ENCODE data around the gene PKD1.

PKD1 gene

DNA sequence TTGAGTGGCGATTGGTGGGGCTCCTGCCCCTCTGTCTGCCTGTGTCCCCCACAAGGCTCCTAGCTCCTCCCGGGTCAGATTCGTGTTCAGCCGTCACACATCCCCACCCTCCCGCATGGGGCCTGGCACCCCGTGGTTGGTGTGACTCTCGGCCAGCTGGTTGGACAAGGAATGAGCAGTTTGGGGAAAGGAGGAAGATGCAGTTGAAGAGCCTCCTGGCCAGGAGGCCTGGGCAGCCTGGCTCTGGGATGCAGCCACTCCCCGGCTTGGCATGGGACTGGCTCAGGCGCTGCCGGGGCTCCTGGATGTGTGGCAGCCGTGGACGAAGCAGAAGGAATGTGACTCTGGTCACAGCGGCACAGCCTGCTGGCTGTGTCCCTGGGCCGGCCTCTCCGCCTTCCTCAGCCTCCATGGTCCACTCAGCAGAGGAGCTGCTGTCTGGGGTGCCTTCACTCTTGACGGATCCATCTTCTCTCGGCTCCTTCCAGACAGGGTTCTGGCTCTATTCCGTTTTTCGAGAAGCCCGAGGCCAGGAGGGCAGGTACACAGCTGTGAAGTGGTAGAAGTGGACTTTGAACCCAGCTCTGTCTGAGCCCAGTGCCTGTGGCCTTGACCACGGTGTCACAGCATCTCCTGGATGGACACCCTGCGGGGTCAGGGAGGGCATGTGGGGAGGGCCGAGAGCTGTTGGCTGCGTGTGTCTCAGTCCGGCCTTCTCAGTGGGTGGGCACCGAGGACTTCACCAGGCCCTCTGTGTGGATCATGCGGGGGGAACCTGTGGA lies 22.0 kb upstream of the PKD1 start:
- TF ChIP-seq FOXP2 (optimal IDR thresholded peaks at IDR 0.05; ENCODE audit: borderline replicate concordance, extremely low read depth, extremely low read length, insufficient read depth) = no peak
- no peak for TF ChIP-seq REST (IDR thresholded peaks at IDR 0.05; ENCODE audit: insufficient read depth in 1 of 2, low read depth in 2 of 2, low read length in 2 of 2)
- no peak for TF ChIP-seq TAF1 (IDR thresholded peaks at IDR 0.05; ENCODE audit: borderline replicate concordance, insufficient read depth, low read length)
- TF ChIP-seq POLR2AphosphoS5 (IDR thresholded peaks at IDR 0.05; ENCODE audit: low read depth, low read length) = no peak

DNA sequence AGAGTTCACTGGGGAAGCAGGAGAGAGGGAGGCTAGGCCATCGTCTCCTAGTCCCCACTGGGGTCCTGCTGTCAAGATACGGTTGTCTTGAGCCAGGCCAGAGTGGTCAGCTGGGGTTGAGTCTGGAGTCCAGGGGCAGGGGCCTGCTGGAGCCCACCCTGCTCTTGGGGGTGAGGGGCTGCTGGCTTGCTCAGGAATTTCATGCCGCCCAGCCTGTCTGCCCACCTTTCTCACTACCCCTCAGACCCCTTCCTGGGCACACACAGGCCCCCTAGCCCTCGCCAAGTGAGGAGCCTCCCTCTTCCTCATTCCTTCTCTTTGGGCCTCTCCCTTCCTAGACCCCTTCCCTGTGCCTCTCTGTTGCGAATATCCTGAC lies 21.1 kb upstream of the PKD1 start:
- TF ChIP-seq SIN3A (IDR thresholded peaks at IDR 0.05; ENCODE audit: borderline replicate concordance, insufficient read depth, low read length) (no peak), POLR2AphosphoS5 (IDR thresholded peaks at IDR 0.05; ENCODE audit: low read depth, low read length) (no peak), FOXP2 (optimal IDR thresholded peaks at IDR 0.05; ENCODE audit: borderline replicate concordance, extremely low read depth, extremely low read length, insufficient read depth) (no peak), TAF1 (IDR thresholded peaks at IDR 0.05; ENCODE audit: borderline replicate concordance, insufficient read depth, low read length) (no peak), REST (IDR thresholded peaks at IDR 0.05; ENCODE audit: insufficient read depth in 1 of 2, low read depth in 2 of 2, low read length in 2 of 2) (no peak)

GRCh38 chr16:2155977-2156848 lies 20.5 kb upstream of the PKD1 start:
- TF ChIP-seq FOXP2 (optimal IDR thresholded peaks at IDR 0.05; ENCODE audit: borderline replicate concordance, extremely low read depth, extremely low read length, insufficient read depth) (no peak), TAF1 (IDR thresholded peaks at IDR 0.05; ENCODE audit: borderline replicate concordance, insufficient read depth, low read length) (no peak), REST (IDR thresholded peaks at IDR 0.05; ENCODE audit: insufficient read depth in 1 of 2, low read depth in 2 of 2, low read length in 2 of 2) (no peak), SIN3A (IDR thresholded peaks at IDR 0.05; ENCODE audit: borderline replicate concordance, insufficient read depth, low read length) (no peak), POLR2AphosphoS5 (IDR thresholded peaks at IDR 0.05; ENCODE audit: low read depth, low read length) (no peak)

DNA sequence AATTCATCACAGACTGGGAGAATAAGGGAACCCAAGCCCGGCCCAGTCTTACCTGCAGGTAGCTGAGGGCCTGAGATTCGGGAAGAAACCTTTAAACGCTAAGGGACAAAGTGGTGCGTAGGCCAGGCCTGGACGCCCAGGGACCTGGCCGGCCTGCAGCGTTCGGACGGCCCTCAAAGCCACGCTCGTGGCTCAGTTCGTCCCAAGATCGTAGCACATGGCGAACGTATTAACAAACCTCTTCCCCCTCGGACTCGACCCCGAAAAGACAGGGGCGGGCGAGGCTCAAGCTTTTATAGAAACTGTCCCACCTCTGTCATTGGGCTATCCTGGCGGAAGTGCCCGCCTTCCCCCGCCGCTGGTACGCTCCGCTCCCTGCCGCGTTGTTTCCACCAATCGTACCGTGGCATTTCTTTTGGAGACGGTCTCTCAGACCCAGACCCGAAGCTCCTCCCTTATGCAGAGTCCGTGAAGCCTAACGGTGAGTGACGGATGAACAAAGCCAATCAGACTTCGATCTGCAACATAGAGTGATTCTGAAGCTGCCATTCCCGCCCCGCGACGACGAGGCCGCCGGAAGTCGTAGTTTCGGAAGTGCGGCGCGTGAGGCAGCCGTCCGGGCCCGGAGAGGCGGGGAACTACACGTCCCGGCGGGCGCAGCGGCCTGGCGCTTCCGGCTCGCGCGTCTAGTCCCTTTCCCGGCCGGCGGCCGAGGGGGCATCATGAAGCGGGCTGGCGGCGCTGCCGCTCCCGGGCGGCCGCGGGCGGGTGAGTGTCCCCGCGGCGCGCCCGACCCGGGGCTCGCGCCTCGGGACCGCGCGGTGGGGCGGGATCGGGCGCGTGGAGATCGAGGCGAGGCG lies 19.6 kb upstream of the PKD1 start, which contains the start of gene TRAF7:
Gene TRAF7 (plus strand): TSS at position 692 of the 860 bp plus-strand sequence. CDS start 8,139 bp downstream, outside the sequence.
- TF ChIP-seq SIN3A (IDR thresholded peaks at IDR 0.05; ENCODE audit: borderline replicate concordance, insufficient read depth, low read length) (peak; percentile 67; the same call in 1 of the 2 replicates), TAF1 (IDR thresholded peaks at IDR 0.05; ENCODE audit: borderline replicate concordance, insufficient read depth, low read length) (peak; percentile 99), REST (IDR thresholded peaks at IDR 0.05; ENCODE audit: insufficient read depth in 1 of 2, low read depth in 2 of 2, low read length in 2 of 2) (peak in 1 of 2 experiments; percentile 68; a peak in 1 of 4 replicates), FOXP2 (optimal IDR thresholded peaks at IDR 0.05; ENCODE audit: borderline replicate concordance, extremely low read depth, extremely low read length, insufficient read depth) (no peak), POLR2AphosphoS5 (IDR thresholded peaks at IDR 0.05; ENCODE audit: low read depth, low read length) (peak; percentile 100)

Data from PFSK-1 (cell line).